KOPT-K1 (cell line): ENCODE results near the gene TMEM127.
A peak's percentile ranks its signal among the peaks of the same experiment; 100 is the strongest.

Source experiments
- H3K27ac ChIP-seq: fragments of 200-600 bp; sonication (generic); 2 replicates; pipeline ENCODE4 v1.5.1; 2016; ENCODE audit warnings: antibody characterized with exemption, mild to moderate bottlenecking, low read depth, low read length; ENCODE audit not compliant: poor library complexity, severe bottlenecking
- H3K36me3 ChIP-seq: fragments of 200-600 bp; sonication (generic); 2 replicates; pipeline ENCODE4 v1.5.1; 2017; ENCODE audit warnings: antibody characterized with exemption, mild to moderate bottlenecking, low read length, moderate library complexity; ENCODE audit not compliant: insufficient read depth
- H3K9me3 ChIP-seq: fragments of 200-600 bp; sonication (generic); 2 replicates; pipeline ENCODE4 v1.5.1; 2017; ENCODE audit warnings: antibody characterized with exemption, low read length, mild to moderate bottlenecking; ENCODE audit not compliant: insufficient read depth, poor library complexity, severe bottlenecking

TMEM127 gene

GRCh38 chr2:96208143-96209010 lies 57.4 kb downstream of the TMEM127 start, which contains the start of gene STARD7:
Gene STARD7 (minus strand): TSS chr2:96208827. CDS start chr2:96208434, 393 bp downstream.
- Histone ChIP-seq H3K9me3 (no peaks in the 10 kb centered on the region), H3K27ac (peak within 1 kb of the TSS; percentile 95), H3K36me3 (peaks cover 23% of the 10 kb centered on the region)

- Histone ChIP-seq H3K9me3 (no peaks in the 10 kb centered on the region), H3K36me3 (peaks cover 29% of the 10 kb centered on the region), H3K27ac (peak overlapping the region; percentile 95)
These were observed 58.0 kb downstream of the TMEM127 start for GRCh38 chr2:96207774-96208142.

DNA sequence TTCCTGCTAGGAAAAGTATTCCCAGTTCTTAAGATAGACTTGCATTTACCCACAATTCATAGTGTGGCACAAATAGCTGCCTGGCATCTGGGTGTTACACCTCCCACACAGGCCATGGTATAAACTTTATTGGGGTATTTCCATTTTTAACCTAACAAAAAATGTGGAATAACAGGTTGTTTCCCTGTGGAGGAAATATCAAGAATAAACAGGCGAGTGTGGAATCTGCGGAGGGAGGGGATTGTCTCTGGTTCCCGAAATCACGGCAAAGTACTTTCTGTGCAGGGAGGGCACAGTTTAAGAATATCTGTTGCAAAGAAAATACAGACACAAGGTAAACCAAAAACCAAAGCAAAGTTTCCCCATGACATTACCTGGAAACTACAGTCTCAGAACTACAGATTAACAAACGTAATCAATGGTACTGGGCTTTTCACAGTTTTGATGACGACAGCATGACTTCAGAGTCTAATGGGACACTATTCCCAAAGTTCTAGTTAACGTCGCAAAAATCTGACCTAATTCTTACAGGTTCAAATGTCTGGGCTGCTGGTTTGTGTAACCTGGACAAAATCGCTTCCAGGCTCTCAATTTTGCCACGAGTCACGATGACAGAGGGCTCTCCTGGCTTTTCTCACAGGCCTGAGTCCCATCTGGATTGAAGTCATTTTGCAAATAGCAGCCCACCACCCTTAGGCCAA lies 58.6 kb downstream of the TMEM127 start:
- Histone ChIP-seq H3K27ac (peak overlapping the region; percentile 95), H3K9me3 (no peaks in the 10 kb centered on the region), H3K36me3 (peaks cover 33% of the 10 kb centered on the region)

- peaks cover 36% of the 10 kb centered on the region for H3K36me3 ChIP-seq
- no peak overlapping the region for H3K27ac ChIP-seq
- H3K9me3 ChIP-seq = no peaks in the 10 kb centered on the region
These were observed 59.9 kb downstream of the TMEM127 start for GRCh38 chr2:96205888-96206287.

DNA sequence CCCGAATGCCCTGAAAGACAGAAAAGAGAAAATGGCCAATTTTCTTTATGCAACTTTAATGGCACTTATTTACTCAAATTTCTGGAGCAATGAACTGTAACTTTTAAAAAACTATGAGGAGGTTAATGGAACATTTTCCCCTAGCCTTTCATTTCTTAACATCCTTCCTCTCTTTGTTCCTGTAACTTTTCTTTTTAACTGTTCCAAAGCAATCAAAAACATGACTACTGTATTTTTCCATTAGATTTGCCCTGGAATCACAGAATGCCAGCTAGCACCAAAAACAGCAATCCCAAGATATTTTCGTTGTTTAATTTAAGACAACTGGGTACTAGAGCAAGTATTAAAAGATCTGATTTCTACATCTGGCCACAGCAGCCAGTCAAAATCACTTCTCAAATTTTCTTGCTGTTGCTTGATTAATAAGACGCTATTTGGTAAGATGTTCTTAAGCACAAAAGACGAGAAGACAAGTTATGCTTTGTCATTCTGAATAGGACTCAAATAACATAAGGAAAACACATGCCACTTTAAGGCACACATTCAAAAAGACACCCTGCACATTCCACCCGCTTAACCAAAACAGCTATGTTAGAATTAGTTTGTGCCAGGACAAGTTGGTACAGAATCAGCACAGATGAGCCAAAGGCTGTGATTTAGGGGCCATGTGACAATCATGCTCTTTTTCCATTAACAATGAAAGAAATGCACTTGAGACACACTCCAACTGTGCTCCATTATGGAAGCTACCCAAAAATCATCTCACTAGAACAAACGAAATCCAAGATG lies 60.8 kb downstream of the TMEM127 start:
- H3K9me3 ChIP-seq = no peaks in the 10 kb centered on the region
- no peak overlapping the region for H3K27ac ChIP-seq

DNA sequence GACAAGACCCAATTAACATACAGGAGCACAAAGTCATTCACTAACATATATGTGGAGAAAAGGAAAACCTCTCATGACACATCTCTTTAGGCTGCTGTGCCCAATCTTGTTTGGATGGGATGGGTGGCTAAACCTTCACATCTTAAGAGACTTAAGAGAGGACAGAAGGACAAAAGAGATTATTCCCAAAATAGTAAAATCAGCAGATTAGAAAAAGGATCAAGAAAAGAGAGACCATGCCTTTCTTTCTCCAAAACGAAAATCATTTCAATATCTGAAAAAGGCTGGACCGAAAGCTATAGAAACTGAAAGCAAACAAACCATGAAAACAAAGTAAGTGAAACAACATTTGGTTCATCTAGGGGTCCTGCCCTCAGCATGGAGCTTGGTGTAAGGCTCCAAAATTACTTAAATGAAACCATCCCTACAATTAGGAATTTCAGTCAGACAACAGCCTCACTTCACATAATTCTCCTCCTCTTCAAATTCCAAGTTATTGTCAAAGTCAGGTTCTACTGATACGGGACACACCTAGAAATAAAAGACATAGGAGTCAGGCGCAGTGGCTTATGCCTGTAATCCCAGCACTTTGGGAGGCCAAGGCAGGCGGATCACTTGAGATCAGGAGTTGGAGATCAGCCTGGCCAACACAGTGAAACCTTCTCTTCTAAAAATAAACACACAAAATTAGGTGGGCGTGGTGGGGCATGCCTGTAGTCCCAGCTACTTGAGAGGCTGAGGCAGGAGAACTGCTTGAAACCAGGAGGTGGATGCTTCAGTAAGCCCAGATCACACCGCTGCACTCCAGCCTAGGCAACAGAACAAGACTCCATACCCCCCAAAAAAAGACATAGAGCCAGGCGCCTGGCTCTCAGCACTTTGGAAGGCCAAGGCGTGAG lies 62.4 kb downstream of the TMEM127 start:
- Histone ChIP-seq H3K9me3 (no peaks in the 10 kb centered on the region), H3K36me3 (peaks cover 47% of the 10 kb centered on the region), H3K27ac (peak overlapping the region; percentile 10)

More for the DNA sequence above, 60.8 kb downstream of the TMEM127 start:
- H3K36me3 ChIP-seq = peaks cover 40% of the 10 kb centered on the region

- Histone ChIP-seq H3K36me3 (peaks cover 47% of the 10 kb centered on the region), H3K9me3 (no peaks in the 10 kb centered on the region), H3K27ac (no peak overlapping the region)
These were observed 63.5 kb downstream of the TMEM127 start for GRCh38 chr2:96202152-96202854.

GRCh38 chr2:96201338-96201737 lies 64.5 kb downstream of the TMEM127 start:
- H3K27ac ChIP-seq = no peak overlapping the region
- no peaks in the 10 kb centered on the region for H3K9me3 ChIP-seq
- peaks cover 41% of the 10 kb centered on the region for H3K36me3 ChIP-seq

DNA sequence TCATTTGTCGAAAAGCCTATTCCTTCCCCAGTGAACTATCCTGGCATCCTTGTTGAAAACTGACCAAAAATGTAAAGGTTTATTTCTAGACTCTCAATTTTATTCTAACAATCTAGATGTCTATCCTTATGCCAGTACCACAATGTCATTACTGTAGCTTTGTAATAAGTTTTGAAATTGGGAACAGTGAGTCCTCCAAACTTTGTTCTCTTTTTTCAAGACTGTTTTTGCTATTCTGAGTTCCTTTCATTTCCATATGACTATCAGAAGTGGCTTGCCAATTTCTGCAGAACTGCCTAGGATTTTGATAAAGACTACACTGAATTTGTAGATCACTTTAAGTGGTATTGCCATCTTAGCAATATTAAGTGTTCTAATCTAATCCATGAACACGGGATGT lies 66.9 kb downstream of the TMEM127 start:
- H3K27ac ChIP-seq = no peak overlapping the region
- H3K9me3 ChIP-seq = no peaks in the 10 kb centered on the region
- peaks cover 52% of the 10 kb centered on the region for H3K36me3 ChIP-seq
